WTC11 (cell line): ENCODE measurements around the gene TNFRSF13B.
"Not testable (repeated sequence)": the region's sequence is repeated elsewhere in the genome, so short reads cannot be mapped to it uniquely, and the experiment has no call there.

ENCODE experiments used
- CREB1 ChIP-seq: sonication (generic); formaldehyde crosslinking; IDR thresholded peaks from 2 replicates; pipeline ENCODE4 v1.8.0; 2023; ENCODE audit warnings: mild to moderate bottlenecking, missing genetic modification reagents
- CREM ChIP-seq: sonication (generic); formaldehyde crosslinking; IDR thresholded peaks from 2 replicates; pipeline ENCODE4 v1.8.1; 2022; ENCODE audit warnings: mild to moderate bottlenecking, missing genetic modification reagents, moderate library complexity
- FOXJ3 ChIP-seq: sonication (generic); formaldehyde crosslinking; IDR thresholded peaks from 2 replicates; pipeline ENCODE4 v1.9.0; 2021; ENCODE audit warnings: missing genetic modification reagents, mild to moderate bottlenecking, borderline replicate concordance
- RELA ChIP-seq: sonication (generic); formaldehyde crosslinking; IDR thresholded peaks from 2 replicates; pipeline ENCODE4 v1.8.1; 2022; ENCODE audit warnings: missing genetic modification reagents, mild to moderate bottlenecking, borderline replicate concordance
- SOX15 ChIP-seq: fragments of 250-450 bp; sonication (Bioruptor Pico); IDR thresholded peaks from 2 replicates; pipeline ENCODE4 v1.9.0; 2021; ENCODE audit warnings: mild to moderate bottlenecking
- ZNF232 ChIP-seq: sonication (generic); formaldehyde crosslinking; IDR thresholded peaks from 2 replicates; pipeline ENCODE4 v1.8.0; 2022; ENCODE audit warnings: mild to moderate bottlenecking, missing genetic modification reagents
- TF ChIP-seq, protein P1 (sequence below): fragments of 200-600 bp; IDR thresholded peaks from 2 replicates; pipeline ENCODE4 v1.8.0; 2022; ENCODE audit warnings: antibody characterized with exemption
- TF ChIP-seq, protein P2 (sequence below): sonication (generic); formaldehyde crosslinking; IDR thresholded peaks from 2 replicates; pipeline ENCODE4 v1.8.0; 2022; ENCODE audit warnings: mild to moderate bottlenecking, missing genetic modification reagents
- TF ChIP-seq, protein P3 (sequence below): sonication (generic); formaldehyde crosslinking; IDR thresholded peaks from 2 replicates; pipeline ENCODE4 v1.8.1; 2023; ENCODE audit warnings: mild to moderate bottlenecking, missing genetic modification reagents, moderate library complexity
- TF ChIP-seq, protein P4 (sequence below): sonication (generic); formaldehyde crosslinking; IDR thresholded peaks from 2 replicates; pipeline ENCODE4 v1.8.1; 2022; ENCODE audit warnings: mild to moderate bottlenecking, missing genetic modification reagents, moderate library complexity, borderline replicate concordance
- TF ChIP-seq, protein P5 (sequence below): fragments of 250-450 bp; sonication (Bioruptor Pico); IDR thresholded peaks from 2 replicates; pipeline ENCODE4 v1.9.0; 2021; ENCODE audit warnings: moderate library complexity, mild to moderate bottlenecking, inconsistent platforms, borderline replicate concordance
- TF ChIP-seq, protein P6 (sequence below): sonication (generic); formaldehyde crosslinking; IDR thresholded peaks from 2 replicates; pipeline ENCODE4 v1.8.0; 2022; ENCODE audit warnings: mild to moderate bottlenecking, missing genetic modification reagents
- TF ChIP-seq, protein P7 (sequence below): fragments of 250-450 bp; sonication (Bioruptor Pico); IDR thresholded peaks from 2 replicates; pipeline ENCODE4 v1.9.0; 2021; ENCODE audit warnings: mild to moderate bottlenecking

DNA sequence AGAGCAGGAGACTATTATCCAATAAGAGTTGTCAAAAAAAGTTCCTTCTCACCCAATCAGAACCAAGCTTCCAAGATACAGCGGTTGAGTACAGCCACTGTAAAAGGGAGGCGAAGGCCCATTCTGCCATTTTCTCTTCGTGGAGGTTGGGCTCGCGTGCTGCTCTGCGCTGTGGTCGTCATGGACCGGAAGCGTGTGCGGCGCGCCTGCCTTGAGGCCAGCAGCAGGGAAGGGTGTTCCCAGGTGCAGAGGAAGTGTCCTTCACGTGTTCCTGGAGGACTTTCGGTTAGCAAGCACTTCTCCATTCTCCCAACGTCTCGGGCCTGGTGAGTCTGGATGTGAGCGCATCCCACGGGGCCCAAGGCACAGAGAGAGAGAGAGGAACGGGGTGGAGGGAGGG lies 78.4 kb downstream of the TNFRSF13B start:
- TF ChIP-seq, protein P1, sequence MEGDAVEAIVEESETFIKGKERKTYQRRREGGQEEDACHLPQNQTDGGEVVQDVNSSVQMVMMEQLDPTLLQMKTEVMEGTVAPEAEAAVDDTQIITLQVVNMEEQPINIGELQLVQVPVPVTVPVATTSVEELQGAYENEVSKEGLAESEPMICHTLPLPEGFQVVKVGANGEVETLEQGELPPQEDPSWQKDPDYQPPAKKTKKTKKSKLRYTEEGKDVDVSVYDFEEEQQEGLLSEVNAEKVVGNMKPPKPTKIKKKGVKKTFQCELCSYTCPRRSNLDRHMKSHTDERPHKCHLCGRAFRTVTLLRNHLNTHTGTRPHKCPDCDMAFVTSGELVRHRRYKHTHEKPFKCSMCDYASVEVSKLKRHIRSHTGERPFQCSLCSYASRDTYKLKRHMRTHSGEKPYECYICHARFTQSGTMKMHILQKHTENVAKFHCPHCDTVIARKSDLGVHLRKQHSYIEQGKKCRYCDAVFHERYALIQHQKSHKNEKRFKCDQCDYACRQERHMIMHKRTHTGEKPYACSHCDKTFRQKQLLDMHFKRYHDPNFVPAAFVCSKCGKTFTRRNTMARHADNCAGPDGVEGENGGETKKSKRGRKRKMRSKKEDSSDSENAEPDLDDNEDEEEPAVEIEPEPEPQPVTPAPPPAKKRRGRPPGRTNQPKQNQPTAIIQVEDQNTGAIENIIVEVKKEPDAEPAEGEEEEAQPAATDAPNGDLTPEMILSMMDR, result not testable (repeated sequence)
- TF ChIP-seq, protein P2, sequence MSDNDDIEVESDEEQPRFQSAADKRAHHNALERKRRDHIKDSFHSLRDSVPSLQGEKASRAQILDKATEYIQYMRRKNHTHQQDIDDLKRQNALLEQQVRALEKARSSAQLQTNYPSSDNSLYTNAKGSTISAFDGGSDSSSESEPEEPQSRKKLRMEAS (CRISPR knock-in tag), result not testable (repeated sequence)
- not testable (repeated sequence) for TF ChIP-seq ZNF232 (CRISPR knock-in tag); CREB1 (CRISPR knock-in tag); CREM; SOX15 (CRISPR knock-in tag); RELA (CRISPR knock-in tag); FOXJ3 (CRISPR knock-in tag)
- TF ChIP-seq, protein P3, sequence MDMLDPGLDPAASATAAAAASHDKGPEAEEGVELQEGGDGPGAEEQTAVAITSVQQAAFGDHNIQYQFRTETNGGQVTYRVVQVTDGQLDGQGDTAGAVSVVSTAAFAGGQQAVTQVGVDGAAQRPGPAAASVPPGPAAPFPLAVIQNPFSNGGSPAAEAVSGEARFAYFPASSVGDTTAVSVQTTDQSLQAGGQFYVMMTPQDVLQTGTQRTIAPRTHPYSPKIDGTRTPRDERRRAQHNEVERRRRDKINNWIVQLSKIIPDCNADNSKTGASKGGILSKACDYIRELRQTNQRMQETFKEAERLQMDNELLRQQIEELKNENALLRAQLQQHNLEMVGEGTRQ, result not testable (repeated sequence)
- TF ChIP-seq, protein P4, sequence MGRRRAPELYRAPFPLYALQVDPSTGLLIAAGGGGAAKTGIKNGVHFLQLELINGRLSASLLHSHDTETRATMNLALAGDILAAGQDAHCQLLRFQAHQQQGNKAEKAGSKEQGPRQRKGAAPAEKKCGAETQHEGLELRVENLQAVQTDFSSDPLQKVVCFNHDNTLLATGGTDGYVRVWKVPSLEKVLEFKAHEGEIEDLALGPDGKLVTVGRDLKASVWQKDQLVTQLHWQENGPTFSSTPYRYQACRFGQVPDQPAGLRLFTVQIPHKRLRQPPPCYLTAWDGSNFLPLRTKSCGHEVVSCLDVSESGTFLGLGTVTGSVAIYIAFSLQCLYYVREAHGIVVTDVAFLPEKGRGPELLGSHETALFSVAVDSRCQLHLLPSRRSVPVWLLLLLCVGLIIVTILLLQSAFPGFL (CRISPR knock-in tag), result not testable (repeated sequence)
- TF ChIP-seq, protein P5, sequence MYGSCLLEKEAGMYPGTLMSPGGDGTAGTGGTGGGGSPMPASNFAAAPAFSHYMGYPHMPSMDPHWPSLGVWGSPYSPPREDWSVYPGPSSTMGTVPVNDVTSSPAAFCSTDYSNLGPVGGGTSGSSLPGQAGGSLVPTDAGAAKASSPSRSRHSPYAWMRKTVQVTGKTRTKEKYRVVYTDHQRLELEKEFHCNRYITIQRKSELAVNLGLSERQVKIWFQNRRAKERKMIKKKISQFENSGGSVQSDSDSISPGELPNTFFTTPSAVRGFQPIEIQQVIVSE, result not testable (repeated sequence)
- TF ChIP-seq, protein P6, sequence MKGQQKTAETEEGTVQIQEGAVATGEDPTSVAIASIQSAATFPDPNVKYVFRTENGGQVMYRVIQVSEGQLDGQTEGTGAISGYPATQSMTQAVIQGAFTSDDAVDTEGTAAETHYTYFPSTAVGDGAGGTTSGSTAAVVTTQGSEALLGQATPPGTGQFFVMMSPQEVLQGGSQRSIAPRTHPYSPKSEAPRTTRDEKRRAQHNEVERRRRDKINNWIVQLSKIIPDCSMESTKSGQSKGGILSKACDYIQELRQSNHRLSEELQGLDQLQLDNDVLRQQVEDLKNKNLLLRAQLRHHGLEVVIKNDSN (CRISPR knock-in tag), result not testable (repeated sequence)
- TF ChIP-seq, protein P7, sequence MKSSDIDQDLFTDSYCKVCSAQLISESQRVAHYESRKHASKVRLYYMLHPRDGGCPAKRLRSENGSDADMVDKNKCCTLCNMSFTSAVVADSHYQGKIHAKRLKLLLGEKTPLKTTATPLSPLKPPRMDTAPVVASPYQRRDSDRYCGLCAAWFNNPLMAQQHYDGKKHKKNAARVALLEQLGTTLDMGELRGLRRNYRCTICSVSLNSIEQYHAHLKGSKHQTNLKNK, result not testable (repeated sequence)
